H9 (cell line): Measurements from ENCODE around the gene OSBPL2. TPM values are rescaled to one million over a fixed set of nuclear protein-coding genes. Genes with fewer than 3 reads are reported as not detected.

Source experiments
- DNase-seq: peaks from one replicate; pipeline ENCODE4 v3.0.0-alpha.2; 2017
- H2AFZ ChIP-seq: one replicate; pipeline ENCODE4 v1.6.1; 2013; ENCODE audit warnings: mild to moderate bottlenecking, low read length, control low read depth, moderate library complexity
- H2AK5ac ChIP-seq: 2 replicates; pipeline ENCODE4 v1.6.1; 2013; ENCODE audit warnings: low read length, control low read depth, mixed read lengths; ENCODE audit not compliant: insufficient read length
- H2BK120ac ChIP-seq: one replicate; pipeline ENCODE4 v1.6.1; 2013; ENCODE audit warnings: low read depth, mild to moderate bottlenecking, low read length, control low read depth, inconsistent platforms; ENCODE audit not compliant: poor library complexity, severe bottlenecking
- H2BK12ac ChIP-seq: 2 replicates; pipeline ENCODE4 v1.6.1; 2013; ENCODE audit warnings: low read length, control low read depth, mixed read lengths, low read depth; ENCODE audit not compliant: insufficient read length
- H2BK15ac ChIP-seq: 2 replicates; pipeline ENCODE4 v1.6.1; 2013; ENCODE audit warnings: low read depth, low read length, control low read depth
- H2BK20ac ChIP-seq: one replicate; pipeline ENCODE4 v1.6.1; 2013; ENCODE audit warnings: low read depth, mild to moderate bottlenecking, low read length, control low read depth, inconsistent platforms; ENCODE audit not compliant: poor library complexity, severe bottlenecking
- H2BK5ac ChIP-seq: 2 replicates; pipeline ENCODE4 v1.6.1; 2013; ENCODE audit warnings: low read length, control low read depth, mixed read lengths; ENCODE audit not compliant: insufficient read length
- H3K14ac ChIP-seq: 2 replicates; pipeline ENCODE4 v1.6.1; 2013; ENCODE audit warnings: low read length, control low read depth; ENCODE audit not compliant: insufficient read depth
- H3K18ac ChIP-seq: 2 replicates; pipeline ENCODE4 v1.6.1; 2013; ENCODE audit warnings: low read depth, mild to moderate bottlenecking, mixed read lengths, low read length, control low read depth; ENCODE audit not compliant: insufficient read length
- H3K23ac ChIP-seq: 2 replicates; pipeline ENCODE4 v1.6.1; 2013; ENCODE audit warnings: low read length, control low read depth, mixed read lengths, low read depth; ENCODE audit not compliant: insufficient read length
- H3K23me2 ChIP-seq: 2 replicates; pipeline ENCODE4 v1.6.1; 2013; ENCODE audit warnings: low read depth, mild to moderate bottlenecking, mixed read lengths, low read length, control low read depth; ENCODE audit not compliant: insufficient read length, poor library complexity, severe bottlenecking
- H3K27ac ChIP-seq: 2 replicates; pipeline ENCODE4 v1.5.1; 2013; ENCODE audit warnings: low read length, control low read depth, mixed read lengths, low read depth; ENCODE audit not compliant: insufficient read length
- H3K27me3 ChIP-seq: 2 replicates; pipeline ENCODE4 v1.6.1; 2013; ENCODE audit warnings: low read length, control low read depth, inconsistent platforms; ENCODE audit not compliant: insufficient read depth
- H3K4ac ChIP-seq: 2 replicates; pipeline ENCODE4 v1.6.1; 2013; ENCODE audit warnings: low read depth, mild to moderate bottlenecking, control low read depth, inconsistent platforms, low read length, moderate library complexity
- H3K4me1 ChIP-seq: 2 replicates; pipeline ENCODE4 v1.6.1; 2013; ENCODE audit warnings: low read length, control low read depth, inconsistent platforms; ENCODE audit not compliant: insufficient read depth
- H3K4me2 ChIP-seq: 2 replicates; pipeline ENCODE4 v1.6.1; 2013; ENCODE audit warnings: low read length, control low read depth, mixed read lengths; ENCODE audit not compliant: insufficient read length, insufficient read depth
- H3K56ac ChIP-seq: 2 replicates; pipeline ENCODE4 v1.6.1; 2013; ENCODE audit warnings: low read depth, mild to moderate bottlenecking, mixed read lengths, low read length, control low read depth; ENCODE audit not compliant: insufficient read length
- H3K79me1 ChIP-seq: 2 replicates; pipeline ENCODE4 v1.6.1; 2013; ENCODE audit warnings: low read depth, mild to moderate bottlenecking, moderate library complexity, low read length, control low read depth, inconsistent platforms; ENCODE audit not compliant: insufficient read depth, poor library complexity, severe bottlenecking
- H3K79me2 ChIP-seq: 2 replicates; pipeline ENCODE4 v1.6.1; 2013; ENCODE audit warnings: low read length, control low read depth, inconsistent platforms; ENCODE audit not compliant: insufficient read depth
- H3K9ac ChIP-seq: 2 replicates; pipeline ENCODE4 v1.6.1; 2013; ENCODE audit warnings: low read length, control low read depth, mixed read lengths; ENCODE audit not compliant: insufficient read length; ENCODE audit errors: extremely low read depth
- H3K9me3 ChIP-seq: one replicate; pipeline ENCODE4 v1.6.1; 2013; ENCODE audit warnings: low read depth, low read length, inconsistent platforms; ENCODE audit not compliant: control insufficient read depth
- H3T11ph ChIP-seq: one replicate; pipeline ENCODE4 v1.6.1; 2013; ENCODE audit warnings: mild to moderate bottlenecking, low read length, control low read depth, inconsistent platforms
- H4K20me1 ChIP-seq: one replicate; pipeline ENCODE4 v1.6.1; 2013; ENCODE audit not compliant: control insufficient read depth, insufficient read length, insufficient read depth
- H4K5ac ChIP-seq: 2 replicates; pipeline ENCODE4 v1.6.1; 2013; ENCODE audit warnings: low read depth, mild to moderate bottlenecking, mixed read lengths, low read length, control low read depth; ENCODE audit not compliant: insufficient read length
- H4K8ac ChIP-seq: replicated peaks from 2 replicates; pipeline ENCODE4 v1.6.1; 2013; ENCODE audit warnings: low read length, control low read depth, mixed read lengths, low read depth; ENCODE audit not compliant: insufficient read length
- H4K91ac ChIP-seq: 2 replicates; pipeline ENCODE4 v1.6.1; 2013; ENCODE audit warnings: low read depth, mild to moderate bottlenecking, moderate library complexity, mixed read lengths, low read length, control low read depth; ENCODE audit not compliant: insufficient read length
- H3K27ac Mint-ChIP-seq, 3 experiments: 2 replicates in 2 of 3; 3 replicates in 1 of 3; pipeline ENCODE4 v1.8.0; 2020 to 2021; ENCODE audit warnings: mixed read lengths in 3 of 3, mild to moderate bottlenecking in 1 of 3, moderate library complexity in 1 of 3
- H3K27me3 Mint-ChIP-seq: 2 replicates; pipeline ENCODE4 v1.8.0; 2021; ENCODE audit warnings: low read depth, mild to moderate bottlenecking, moderate library complexity, mixed read lengths
- H3K36me3 Mint-ChIP-seq, 3 experiments: 2 replicates in 2 of 3; 3 replicates in 1 of 3; pipeline ENCODE4 v1.8.0; 2020 to 2021; ENCODE audit warnings: low read depth in 3 of 3, mixed read lengths in 3 of 3; ENCODE audit not compliant: insufficient read depth in 1 of 3
- H3K4me1 Mint-ChIP-seq, 2 experiments: 2 replicates each; pipeline ENCODE4 v1.8.0; 2020; ENCODE audit warnings: mixed read lengths in 2 of 2
- H3K4me3 Mint-ChIP-seq, 2 experiments: 2 replicates in 1 of 2; 3 replicates in 1 of 2; pipeline ENCODE4 v1.8.0; 2020 to 2021; ENCODE audit warnings: mild to moderate bottlenecking in 2 of 2, mixed read lengths in 2 of 2, moderate library complexity in 1 of 2
- H3K9me3 Mint-ChIP-seq, 2 experiments: 2 replicates in 1 of 2; 3 replicates in 1 of 2; pipeline ENCODE4 v1.8.0; 2020; ENCODE audit warnings: mild to moderate bottlenecking in 2 of 2, mixed read lengths in 2 of 2, moderate library complexity in 1 of 2
- CTCF ChIP-seq: fragments of 200-600 bp; sonication (generic); conservative IDR thresholded peaks from 3 replicates; pipeline ENCODE4 v1.8.0; 2021; ENCODE audit warnings: antibody characterized with exemption, mild to moderate bottlenecking
- WGBS: extraction: QIAGEN DNeasy Blood & Tissue Kit; methylation state at CpG from one replicate; pipeline ENCODE4 v1.1.7; 2013; ENCODE audit warnings: missing lambda C conversion rate, low lambda C conversion rate, mixed read lengths; ENCODE audit not compliant: insufficient read length; ENCODE audit errors: extremely low coverage; 5-methylcytosine and 5-hydroxymethylcytosine counted together
- total RNA-seq: library from RNA; stranded (reverse); gene quantifications from 2 replicates; pipeline ENCODE4 v1.2.1, GENCODE V29; 2021

Gene OSBPL2
- total RNA-seq, 1 experiment from 2014 or later = 47.3 TPM

- Histone ChIP-seq H4K5ac (no peak overlapping the region), H2AFZ (no peak overlapping the region), H3K27me3 (no peaks in the 10 kb centered on the region), H2BK20ac (no peak overlapping the region), H2BK120ac (no peak overlapping the region), H3K14ac (no peak overlapping the region), H3K23ac (no peak overlapping the region), H3K56ac (no peak overlapping the region), H3K23me2 (no peaks in the 10 kb centered on the region), H3T11ph (no peak overlapping the region), H3K4me2 (no peak overlapping the region), H2BK5ac (no peak overlapping the region), H2AK5ac (no peak overlapping the region), H3K4ac (no peak overlapping the region), H4K8ac (no peak overlapping the region), H3K18ac (no peak overlapping the region), H2BK12ac (no peak overlapping the region), H3K9ac (no peak overlapping the region), H3K9me3 (no peaks in the 10 kb centered on the region), H2BK15ac (no peak overlapping the region), H4K91ac (no peak overlapping the region), H3K4me1 (no peaks in the 10 kb centered on the region), H3K79me2 (no peaks in the 10 kb centered on the region), H4K20me1 (peaks cover 3% of the 10 kb centered on the region), H3K27ac (no peak overlapping the region), H3K79me1 (no peaks in the 10 kb centered on the region)
- no peak for TF ChIP-seq CTCF
- Mint-ChIP-seq H3K36me3 (peaks cover 10 to 52% (median 31%) of the 10 kb centered on the region in 3 experiments; a peak in 6 of 7 replicates), H3K27ac (no peak overlapping the region), H3K27me3 (no peaks in the 10 kb centered on the region; the same call in 1 of the 2 replicates), H3K4me1 (no peaks in the 10 kb centered on the region), H3K9me3 (no peaks in the 10 kb centered on the region; a peak in 1 of 5 replicates), H3K4me3 (no peak overlapping the region)
- WGBS = no CpG with 5 or more reads among the region's 14 CpGs
- no peak for DNase-seq
Measured at GRCh38 chr20:62289131-62289530, 50.8 kb downstream of the OSBPL2 start.
